ENCODE data around the gene B3GNT7.
"Not testable (repeated sequence)": the region's sequence is repeated elsewhere in the genome, so short reads cannot be mapped to it uniquely, and the experiment has no call there.

The B3GNT7 gene

GRCh38 chr2:231369580-231370428 is 25.7 kb upstream of the B3GNT7 start:
- DNase-seq = no peak

DNA sequence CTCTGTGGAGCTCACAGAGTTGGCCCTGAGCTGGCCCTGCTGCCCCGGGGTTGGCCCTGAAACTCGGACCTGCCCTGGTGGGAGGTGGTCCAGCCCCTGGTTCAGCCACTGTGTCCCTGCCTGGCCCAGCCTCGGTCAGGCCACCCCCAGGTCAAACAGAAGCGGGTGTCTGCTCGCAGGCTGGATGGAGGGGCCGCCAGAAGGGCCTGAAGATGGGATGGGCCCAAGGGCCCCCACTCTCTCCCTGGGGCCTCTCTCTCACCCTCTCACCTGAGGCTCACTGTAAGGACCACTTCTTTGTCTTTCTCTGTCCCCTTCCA is 25.1 kb upstream of the B3GNT7 start:
- DNase-seq = no peak

- DNase-seq = no peak
Measured at GRCh38 chr2:231370749-231371429, 24.6 kb upstream of the B3GNT7 start.

DNA sequence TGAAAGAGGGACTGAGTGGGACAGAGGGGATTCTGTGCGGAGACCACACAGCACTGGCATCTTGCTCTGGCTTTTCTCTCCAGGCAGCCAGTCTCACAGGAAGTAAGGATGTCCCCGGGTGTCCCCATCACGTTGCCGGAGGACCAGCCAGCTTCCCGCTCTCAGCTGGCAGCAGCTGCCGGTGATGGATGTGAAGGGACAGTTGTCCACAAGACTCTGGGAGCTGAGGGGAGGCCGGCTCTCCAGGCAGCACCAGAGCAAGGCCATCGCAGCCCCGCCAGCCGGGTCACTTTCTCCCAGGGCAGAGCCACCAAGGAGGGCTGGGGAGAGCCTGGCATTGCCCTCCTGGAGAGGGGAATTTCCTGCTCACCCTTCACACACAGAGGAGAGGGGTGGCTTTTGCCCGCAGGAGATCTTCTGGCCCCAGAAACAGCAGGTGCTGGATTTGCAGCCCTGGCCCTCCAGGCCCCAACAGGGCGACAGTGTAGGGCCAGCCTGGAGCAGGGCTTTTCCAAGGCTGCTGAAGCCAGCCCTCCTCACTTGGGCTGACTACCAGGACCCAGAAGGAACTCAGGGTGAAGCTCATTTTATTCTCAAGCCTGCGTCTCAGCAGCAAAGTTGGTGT is 24.0 kb upstream of the B3GNT7 start:
- no peak for DNase-seq

DNA sequence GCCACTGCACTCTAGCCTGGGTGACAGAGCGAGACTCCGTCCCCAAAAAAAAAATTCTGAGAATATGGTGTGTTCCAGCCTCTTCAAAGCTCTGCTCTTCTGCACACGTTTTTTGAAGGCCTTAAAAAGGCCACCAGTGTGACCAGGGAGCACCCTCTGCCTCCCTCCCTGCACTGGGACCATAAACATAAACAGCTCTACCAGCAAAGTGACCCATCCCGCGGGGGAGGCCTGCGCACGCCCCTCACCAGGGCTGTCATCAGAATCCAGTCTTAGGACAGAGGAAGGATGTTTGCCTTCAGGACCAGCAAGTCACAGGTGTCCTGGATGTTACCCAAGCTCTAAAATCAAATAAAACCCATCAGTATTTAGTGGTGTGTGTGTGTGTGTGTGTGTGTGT is 23.2 kb upstream of the B3GNT7 start:
- no peak for DNase-seq

GRCh38 chr2:231373184-231373583 is 22.3 kb upstream of the B3GNT7 start:
- no peak for DNase-seq

DNA sequence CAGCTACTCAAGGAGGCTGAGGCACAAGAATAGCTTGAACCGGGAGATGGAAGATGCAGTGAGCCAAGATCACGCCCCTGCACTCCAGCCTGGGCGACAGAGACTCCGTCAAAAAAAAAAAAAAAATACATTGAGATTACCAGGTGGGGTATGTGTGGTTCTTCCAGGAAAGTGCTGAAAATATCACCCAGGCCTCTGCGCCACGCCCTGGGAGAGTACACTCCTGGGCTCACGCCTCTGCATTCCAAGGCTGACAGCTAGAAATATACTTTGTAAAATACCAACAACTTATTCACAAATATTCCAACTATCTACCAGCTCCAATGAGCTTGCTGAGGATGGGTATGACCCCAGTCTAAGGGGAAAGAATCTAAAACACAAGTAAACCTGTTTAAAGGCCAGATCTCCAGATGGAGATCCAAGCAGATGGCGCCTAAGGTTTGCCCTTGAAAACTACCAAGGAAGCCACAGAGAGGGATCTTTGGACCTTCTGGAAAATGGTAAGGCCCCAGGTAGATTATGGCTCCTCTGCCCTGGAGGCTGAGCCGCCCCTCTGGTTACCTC is 21.6 kb upstream of the B3GNT7 start:
- no peak for DNase-seq

GRCh38 chr2:231374771-231375170 is 20.7 kb upstream of the B3GNT7 start:
- no peak for DNase-seq

DNA sequence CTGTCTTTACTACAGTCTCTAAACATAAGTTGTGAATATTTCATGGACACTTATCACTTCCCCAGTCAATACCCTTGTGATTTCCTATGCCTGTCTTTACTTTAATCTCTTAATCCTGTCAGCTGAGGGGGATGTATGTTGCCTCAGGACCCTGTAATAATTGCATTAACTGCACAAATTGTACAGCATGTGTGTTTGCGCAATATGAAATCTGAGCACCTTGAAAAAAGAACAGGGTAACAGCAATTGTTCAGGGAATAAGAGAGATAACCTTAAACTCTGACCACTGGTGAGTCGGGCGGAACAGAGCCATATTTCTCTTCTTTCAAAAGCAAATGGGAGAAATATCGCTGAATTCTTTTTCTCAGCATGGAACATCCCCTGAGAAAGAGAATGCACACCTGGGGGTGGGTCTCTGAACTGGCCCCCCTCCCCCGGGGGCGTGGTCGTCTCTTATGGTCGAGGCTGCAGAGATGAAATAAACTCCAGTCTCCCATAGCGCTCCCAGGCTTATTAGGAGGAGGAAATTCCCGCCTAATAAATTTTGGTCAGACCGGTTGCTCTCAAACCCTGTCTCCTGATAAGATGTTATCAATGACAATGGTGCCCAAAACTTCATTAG is 19.4 kb upstream of the B3GNT7 start:
- not testable (repeated sequence) for DNase-seq

- DNase-seq = no peak
Measured at GRCh38 chr2:231376857-231377256, 18.7 kb upstream of the B3GNT7 start.

DNA sequence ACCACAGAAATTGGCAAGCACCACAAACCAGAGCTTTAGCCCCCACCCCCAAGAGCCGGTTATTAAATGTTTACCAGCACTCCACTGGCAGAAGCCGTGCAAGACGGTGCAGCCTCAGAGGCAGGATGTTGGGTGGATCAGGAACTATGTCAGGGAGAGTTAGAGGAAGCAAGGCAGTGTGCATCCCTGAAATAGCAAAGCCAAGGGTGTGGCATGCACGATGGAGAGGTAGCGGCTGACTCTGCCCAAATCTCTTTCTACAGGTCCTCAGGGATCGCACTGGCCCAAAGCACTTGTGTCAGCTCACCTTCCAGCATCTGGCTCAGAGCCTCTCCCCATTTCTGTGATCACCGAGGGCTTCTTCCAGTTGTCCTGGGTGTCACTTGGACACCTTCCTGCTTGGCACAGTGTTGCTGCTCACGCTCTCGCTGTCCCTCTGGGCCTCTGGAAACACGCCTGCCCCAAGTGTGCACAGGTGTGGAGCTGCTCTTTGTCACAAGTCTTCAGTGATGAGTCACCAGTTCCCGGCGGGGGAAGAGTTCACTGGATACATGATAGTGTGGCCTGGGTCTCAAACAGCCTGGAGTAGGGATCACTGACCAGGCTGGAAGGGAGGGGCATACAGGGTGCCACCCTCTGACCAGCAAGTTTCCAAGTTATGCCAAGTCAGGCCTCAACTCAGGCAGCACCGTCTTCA is 17.3 kb upstream of the B3GNT7 start:
- DNase-seq = no peak

DNA sequence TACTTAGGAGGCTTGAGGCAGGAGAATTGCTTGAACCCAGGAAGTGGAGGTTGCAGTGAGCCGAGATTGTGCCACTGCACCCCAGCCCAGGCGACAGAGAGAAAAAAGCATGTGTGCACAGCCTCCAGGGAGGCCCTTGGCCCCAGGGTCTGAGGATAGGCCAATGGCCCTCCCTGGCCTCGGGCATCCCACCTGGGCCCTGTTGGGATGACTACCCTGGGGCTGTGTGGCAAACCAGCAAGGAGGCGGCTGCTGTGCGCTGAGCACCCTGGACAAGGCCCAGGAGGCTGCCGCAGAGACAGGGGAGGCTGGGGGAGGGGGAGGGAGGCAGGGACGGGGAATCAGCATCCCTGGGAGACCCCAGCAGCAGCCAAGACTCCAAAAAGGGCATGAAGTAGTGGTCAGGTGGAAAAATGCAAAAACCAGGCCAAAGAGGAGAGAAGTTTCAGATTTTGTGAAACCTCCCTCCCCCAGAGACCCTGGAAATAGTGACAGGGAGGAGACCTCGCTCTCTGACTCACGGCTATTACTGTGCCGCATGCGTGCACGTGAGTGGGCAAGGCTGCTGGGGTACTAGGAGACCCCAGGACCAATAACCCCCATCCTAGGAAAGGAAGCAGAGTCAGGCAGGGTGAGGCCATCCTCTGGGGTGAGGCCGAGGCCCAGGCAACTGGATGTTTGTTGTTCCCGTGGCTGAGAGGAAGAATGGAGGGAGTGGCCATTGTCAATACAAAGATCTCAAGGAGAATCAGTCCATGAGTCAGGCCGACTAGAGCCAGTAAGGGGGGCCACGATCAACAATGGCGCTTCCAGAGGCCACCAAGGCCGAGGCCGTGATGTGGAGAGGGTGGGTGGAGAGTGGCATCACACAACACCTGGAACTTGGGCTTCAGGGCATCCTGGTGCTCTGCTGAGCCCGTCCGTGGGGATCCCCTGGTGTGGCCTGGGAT is 16.0 kb upstream of the B3GNT7 start:
- DNase-seq = no peak

GRCh38 chr2:231380307-231380706 is 15.2 kb upstream of the B3GNT7 start:
- no peak for DNase-seq

DNA sequence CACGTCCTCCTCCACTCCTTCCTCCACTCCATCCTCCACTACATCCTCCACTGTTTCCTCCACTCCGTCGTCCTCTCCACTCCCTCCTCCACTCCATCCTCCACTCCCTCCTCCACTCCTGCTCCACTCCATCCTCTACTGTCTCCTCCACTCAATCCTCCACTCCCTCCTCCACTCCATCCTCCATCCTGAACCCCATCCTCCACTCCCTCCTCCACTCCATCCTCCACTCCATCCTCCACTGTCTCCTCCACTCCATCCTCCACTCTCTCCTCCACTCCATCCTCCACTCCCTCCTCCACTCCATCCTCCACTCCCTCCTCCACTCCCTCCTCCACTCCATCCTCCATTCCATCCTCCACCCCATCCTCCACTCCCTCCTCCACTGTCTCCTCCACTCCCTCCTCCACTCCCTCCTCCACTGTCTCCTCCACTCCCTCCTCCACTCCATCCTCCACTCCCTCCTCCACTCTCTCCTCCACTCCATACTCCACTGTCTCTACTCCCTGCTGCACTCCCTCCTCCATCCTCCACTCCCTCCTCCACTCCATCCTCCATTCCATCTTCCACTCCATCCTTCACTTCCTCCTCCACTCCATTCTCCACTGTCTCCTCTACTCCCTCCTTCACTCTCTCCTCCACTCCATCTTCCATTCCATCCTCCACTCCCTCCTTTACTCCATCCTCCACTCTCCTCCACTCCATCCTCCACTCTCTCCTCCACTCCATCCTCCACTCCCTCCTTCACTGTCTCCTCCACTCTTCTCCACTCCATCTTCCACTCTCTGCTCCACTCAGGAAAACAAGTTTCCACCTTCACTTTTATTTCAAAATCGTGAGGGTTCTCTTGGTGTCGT is 14.3 kb upstream of the B3GNT7 start:
- DNase-seq = no peak

GRCh38 chr2:231382116-231382515 is 13.4 kb upstream of the B3GNT7 start:
- no peak for DNase-seq

GRCh38 chr2:231383416-231384108 is 11.9 kb upstream of the B3GNT7 start:
- no peak for DNase-seq

- DNase-seq = no peak
Measured at GRCh38 chr2:231384109-231384435, 11.4 kb upstream of the B3GNT7 start.

DNA sequence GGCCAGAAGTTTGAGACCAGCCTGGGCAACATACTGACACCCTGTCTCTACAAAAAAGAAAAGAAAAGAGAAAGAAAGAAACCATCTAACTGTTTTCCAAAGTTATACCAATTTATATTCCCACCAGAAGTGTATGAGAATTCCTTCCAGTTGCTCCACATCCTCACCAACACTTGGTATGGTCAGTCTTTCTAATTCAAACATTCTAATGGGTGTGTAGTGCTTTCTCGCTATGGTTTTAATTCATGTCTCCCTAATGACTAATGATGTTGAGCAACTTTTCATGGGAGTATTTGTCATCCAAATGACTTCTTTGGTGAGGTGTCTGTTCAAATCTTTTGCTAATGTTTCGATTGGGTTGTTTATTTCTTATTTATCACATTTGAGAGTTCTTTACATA is 10.5 kb upstream of the B3GNT7 start:
- no peak for DNase-seq

GRCh38 chr2:231385429-231385828 is 10.1 kb upstream of the B3GNT7 start:
- DNase-seq = no peak

- no peak for DNase-seq
Measured at GRCh38 chr2:231386446-231386845, 9.1 kb upstream of the B3GNT7 start.
